Loucy (cell line): Measurements from ENCODE around the gene BMPER.

ENCODE experiments used
- H2AFZ ChIP-seq: fragments of 200-600 bp; sonication (generic); 2 replicates; pipeline ENCODE4 v1.6.0; 2016; ENCODE audit warnings: antibody characterized with exemption, mild to moderate bottlenecking, low read length, moderate library complexity
- H3F3A ChIP-seq: fragments of 200-600 bp; 2 replicates; pipeline ENCODE4 v1.6.0; 2016; ENCODE audit warnings: antibody characterized with exemption, low read depth, mild to moderate bottlenecking
- H3K27me3 ChIP-seq: fragments of 200-600 bp; sonication (generic); 2 replicates; pipeline ENCODE4 v1.6.1; 2014; ENCODE audit warnings: low read length, mild to moderate bottlenecking; ENCODE audit not compliant: insufficient read depth, poor library complexity, severe bottlenecking
- H3K36me3 ChIP-seq: fragments of 200-600 bp; sonication (generic); 2 replicates; pipeline ENCODE4 v1.6.1; 2016; ENCODE audit warnings: low read length; ENCODE audit not compliant: insufficient read depth
- H3K4me1 ChIP-seq: fragments of 200-600 bp; sonication (generic); 2 replicates; pipeline ENCODE4 v1.5.1; 2014; ENCODE audit warnings: low read length, mild to moderate bottlenecking; ENCODE audit not compliant: insufficient read depth, poor library complexity, severe bottlenecking
- H3K4me2 ChIP-seq: fragments of 200-600 bp; sonication (generic); 2 replicates; pipeline ENCODE4 v1.6.0; 2014; ENCODE audit warnings: antibody characterized with exemption, low read length, low read depth, mild to moderate bottlenecking; ENCODE audit not compliant: poor library complexity, severe bottlenecking
- H3K4me3 ChIP-seq: fragments of 200-600 bp; sonication (generic); 2 replicates; pipeline ENCODE4 v1.5.1; 2014; ENCODE audit warnings: low read length, mild to moderate bottlenecking, mixed read lengths; ENCODE audit not compliant: poor library complexity, severe bottlenecking
- H3K79me2 ChIP-seq: fragments of 200-600 bp; sonication (generic); 2 replicates; pipeline ENCODE4 v1.6.1; 2014; ENCODE audit warnings: low read length; ENCODE audit not compliant: insufficient read depth
- H3K9ac ChIP-seq: fragments of 200-600 bp; sonication (generic); 2 replicates; pipeline ENCODE4 v1.6.0; 2014; ENCODE audit warnings: mild to moderate bottlenecking, low read depth, low read length, moderate library complexity; ENCODE audit not compliant: poor library complexity, severe bottlenecking
- H3K9me2 ChIP-seq: fragments of 200-600 bp; sonication (generic); replicated peaks from 2 replicates; pipeline ENCODE4 v1.6.1; 2016; ENCODE audit warnings: low read depth, low read length, mixed read lengths
- H3K9me3 ChIP-seq: fragments of 200-600 bp; sonication (generic); 2 replicates; pipeline ENCODE4 v1.6.1; 2014; ENCODE audit warnings: mild to moderate bottlenecking, antibody characterized with exemption, low read length, low read depth; ENCODE audit not compliant: insufficient read depth
- H4K20me1 ChIP-seq: fragments of 200-600 bp; sonication (generic); 2 replicates; pipeline ENCODE4 v1.6.0; 2014; ENCODE audit warnings: antibody characterized with exemption, low read length, mild to moderate bottlenecking; ENCODE audit not compliant: insufficient read depth, poor library complexity, severe bottlenecking
- CTCF ChIP-seq: fragments of 200-600 bp; sonication (generic); conservative IDR thresholded peaks from 2 replicates; pipeline ENCODE4 v1.5.1; 2014; ENCODE audit warnings: mild to moderate bottlenecking, antibody characterized with exemption, low read length
- EZH2phosphoT487 ChIP-seq: fragments of 200-600 bp; IDR thresholded peaks from 2 replicates; pipeline ENCODE4 v1.6.1; 2018; ENCODE audit warnings: antibody characterized with exemption, mild to moderate bottlenecking, moderate library complexity, borderline replicate concordance

BMPER gene

GRCh38 chr7:33986951-33987947 lies 81.9 kb downstream of the BMPER start:
- no peaks in the 10 kb centered on the region for H3K27me3 ChIP-seq
- H3F3A ChIP-seq = no peaks in the 10 kb centered on the region
- H3K4me1 ChIP-seq = no peaks in the 10 kb centered on the region
- no peaks in the 10 kb centered on the region for H3K9me3 ChIP-seq
- no peaks in the 10 kb centered on the region for H3K9me2 ChIP-seq
- no peak overlapping the region for H3K9ac ChIP-seq
- H3K4me2 ChIP-seq = no peak overlapping the region
- no peaks in the 10 kb centered on the region for H4K20me1 ChIP-seq
- H3K36me3 ChIP-seq = no peaks in the 10 kb centered on the region
- H2AFZ ChIP-seq = no peak overlapping the region
- TF ChIP-seq CTCF = no peak
- no peak for TF ChIP-seq EZH2phosphoT487
- H3K79me2 ChIP-seq = no peaks in the 10 kb centered on the region
- no peak overlapping the region for H3K4me3 ChIP-seq

- Histone ChIP-seq H3K27me3 (no peaks in the 10 kb centered on the region), H3K9me2 (no peaks in the 10 kb centered on the region), H3K9ac (no peak overlapping the region), H3K36me3 (no peaks in the 10 kb centered on the region), H3F3A (no peaks in the 10 kb centered on the region), H4K20me1 (no peaks in the 10 kb centered on the region), H3K4me3 (peak overlapping the region; percentile 50), H3K9me3 (no peaks in the 10 kb centered on the region), H3K4me1 (no peaks in the 10 kb centered on the region), H2AFZ (peak overlapping the region; percentile 82), H3K79me2 (no peaks in the 10 kb centered on the region), H3K4me2 (peak overlapping the region; percentile 53)
- TF ChIP-seq CTCF = no peak
These were observed 91.6 kb downstream of the BMPER start for GRCh38 chr7:33996899-33997298.

- no peaks in the 10 kb centered on the region for H3K27me3 ChIP-seq
- TF ChIP-seq EZH2phosphoT487 (no peak), CTCF (no peak)
- no peaks in the 10 kb centered on the region for H3K36me3 ChIP-seq
- no peaks in the 10 kb centered on the region for H3F3A ChIP-seq
- no peaks in the 10 kb centered on the region for H3K4me1 ChIP-seq
- H3K4me2 ChIP-seq = no peak overlapping the region
- no peaks in the 10 kb centered on the region for H4K20me1 ChIP-seq
- no peaks in the 10 kb centered on the region for H3K9me2 ChIP-seq
- H3K4me3 ChIP-seq = no peak overlapping the region
- H3K9me3 ChIP-seq = no peaks in the 10 kb centered on the region
- H2AFZ ChIP-seq = no peak overlapping the region
- H3K9ac ChIP-seq = no peak overlapping the region
- H3K79me2 ChIP-seq = no peaks in the 10 kb centered on the region
These were observed 93.1 kb downstream of the BMPER start for GRCh38 chr7:33998476-33998875.
